HG03439 (cell line): ENCODE measurements around the gene TRA2A.

Experiments used
- ATAC-seq: cut with Tn5 transposase; IDR thresholded peaks from one replicate; pipeline ENCODE4 v1.9.1; 2021; ENCODE audit warnings: mild to moderate bottlenecking, moderate library complexity; ENCODE audit not compliant: unreplicated experiment

TRA2A gene

DNA sequence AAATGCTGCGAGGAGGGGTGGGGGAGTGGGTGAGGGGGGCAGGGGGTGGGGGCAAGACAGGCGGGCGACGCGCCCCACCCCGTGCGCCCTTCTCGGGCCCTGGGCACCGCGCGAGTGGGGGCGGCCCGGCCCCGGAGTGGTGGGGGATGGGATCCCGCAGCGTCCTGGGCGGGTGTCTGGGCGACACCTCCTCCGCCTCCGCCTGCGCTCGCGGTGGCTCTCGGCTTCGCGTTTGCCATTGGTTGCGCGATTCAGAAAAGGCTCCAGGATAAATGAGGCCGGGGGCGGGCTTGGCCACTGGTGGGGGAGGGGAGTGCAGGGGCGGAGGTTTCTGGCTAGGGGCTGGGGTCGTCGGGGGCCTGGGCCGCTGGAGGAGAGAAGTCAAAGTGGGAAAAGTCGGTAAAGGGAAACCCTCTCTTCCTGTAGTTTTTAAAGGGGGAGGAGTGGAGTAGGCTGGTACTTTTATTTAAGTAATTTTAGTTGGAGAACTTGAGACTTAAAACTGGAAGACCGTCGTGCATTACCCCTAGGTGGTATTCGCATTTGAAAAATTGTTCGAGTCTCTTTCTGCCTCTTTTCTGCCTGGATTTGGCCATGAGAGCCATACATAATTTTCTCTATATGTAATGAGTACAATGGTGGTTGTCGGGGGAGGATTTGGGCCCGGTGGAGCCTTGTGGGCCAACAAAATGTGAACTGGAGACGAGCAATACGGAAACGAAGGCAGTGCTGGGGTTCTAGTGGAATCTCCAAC, 60.5 kb downstream of the TRA2A start:
- ATAC-seq: peak; percentile 29

GRCh38 chr7:23470330-23471105, 61.3 kb downstream of the TRA2A start, which contains the start of gene IGF2BP3:
Gene IGF2BP3, minus strand, starts transcription at chr7:23470491. Its CDS starts 381 bp downstream, at chr7:23470110.
- peak; percentile 0 for ATAC-seq

DNA sequence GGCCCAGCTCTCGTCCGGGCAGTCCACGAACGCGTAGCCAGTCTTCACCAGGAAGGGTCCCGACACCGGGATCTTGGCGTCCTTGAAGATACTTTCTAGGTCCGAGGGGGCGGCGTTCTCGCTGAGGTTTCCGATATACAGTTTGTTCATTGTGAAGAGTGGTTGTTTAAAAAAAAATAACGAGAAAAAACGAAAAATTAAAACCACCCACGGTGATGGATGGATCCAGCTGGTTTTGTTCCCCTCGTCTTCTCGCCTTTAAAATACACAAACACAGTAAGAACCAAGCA, 61.9 kb downstream of the TRA2A start:
- no peak for ATAC-seq

GRCh38 chr7:23469150-23469960, 62.4 kb downstream of the TRA2A start:
- no peak for ATAC-seq

DNA sequence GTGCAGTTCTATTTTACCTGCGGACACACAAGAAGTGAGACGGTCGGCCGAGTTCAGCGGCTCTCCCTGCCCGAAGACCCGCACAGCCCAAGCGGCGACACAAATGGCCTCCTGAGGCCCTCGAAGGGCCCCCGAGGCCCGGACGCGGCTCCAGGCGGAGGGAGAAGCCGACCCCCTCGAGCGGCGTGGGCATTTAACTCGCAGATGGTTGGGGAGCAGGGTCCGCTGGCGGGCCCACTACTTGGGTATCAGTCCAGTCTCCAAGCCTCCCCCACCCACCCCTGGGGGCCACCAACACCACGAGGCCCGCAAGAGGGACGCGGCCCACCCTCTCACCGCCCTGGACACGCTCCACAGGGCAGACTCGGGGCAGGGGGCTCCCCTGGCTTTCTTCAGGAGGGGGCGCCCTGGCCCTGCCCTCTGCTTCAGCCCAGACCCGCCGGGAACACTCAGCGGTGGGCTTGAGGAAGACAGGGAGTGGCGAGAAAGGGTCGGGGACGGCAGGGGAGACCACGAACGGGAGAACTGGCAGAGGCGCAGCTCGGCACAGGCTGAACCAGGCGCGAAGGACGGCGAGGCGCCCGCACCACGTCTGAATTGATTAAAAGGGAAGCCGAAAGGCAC, 63.1 kb downstream of the TRA2A start:
- no peak for ATAC-seq

- ATAC-seq: no peak
Observed at GRCh38 chr7:23467806-23468525, 63.8 kb downstream of the TRA2A start.

- no peak for ATAC-seq
Observed at GRCh38 chr7:23467291-23467805, 64.4 kb downstream of the TRA2A start.

DNA sequence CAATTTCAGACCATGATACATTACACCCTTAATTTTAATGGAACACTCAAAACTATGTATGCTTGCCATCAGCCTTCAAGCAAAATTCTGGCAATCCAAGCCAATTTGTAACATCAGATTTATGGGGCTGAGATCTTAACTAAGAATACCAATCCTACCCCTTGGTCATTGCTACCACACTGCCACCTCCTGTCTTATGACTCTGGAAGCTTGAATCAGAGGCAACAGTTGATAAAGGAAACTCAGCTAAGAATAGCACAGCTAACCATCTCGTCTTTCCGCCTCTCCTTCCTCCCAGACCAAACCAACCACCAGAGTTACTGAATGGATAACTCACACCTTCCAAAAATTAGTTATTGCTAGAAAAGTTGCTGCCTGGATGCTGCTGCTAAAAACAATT, 68.9 kb downstream of the TRA2A start:
- ATAC-seq: no peak

DNA sequence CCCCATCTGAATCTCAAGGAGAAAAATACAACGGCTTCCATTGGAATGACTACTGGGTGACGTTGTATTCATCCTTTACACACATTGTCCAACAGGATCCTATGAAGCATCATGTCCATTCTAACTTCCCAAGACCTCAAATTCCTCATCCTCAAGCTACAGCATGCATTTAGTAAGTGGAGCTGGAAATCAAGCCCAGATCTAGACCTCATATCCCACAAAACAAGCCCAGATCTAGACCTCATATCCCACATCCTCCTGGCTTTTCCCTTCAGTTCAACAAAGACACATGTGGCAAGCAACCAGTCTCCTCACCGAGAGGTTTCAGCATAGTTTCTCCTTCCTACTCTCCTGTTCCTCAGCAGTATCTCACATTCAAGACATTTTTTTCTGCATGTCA, 73.7 kb downstream of the TRA2A start:
- no peak for ATAC-seq

GRCh38 chr7:23456093-23456492, 75.7 kb downstream of the TRA2A start:
- ATAC-seq: no peak

GRCh38 chr7:23454881-23455526, 76.8 kb downstream of the TRA2A start:
- no peak for ATAC-seq
